ENCODE measurements around the gene NR1D2. TPM values are rescaled to one million over a fixed set of nuclear protein-coding genes. Genes with fewer than 3 reads are reported as not detected.
A peak's percentile ranks its signal among the peaks of the same experiment; 100 is the strongest.
"Not testable (repeated sequence)": the region's sequence is repeated elsewhere in the genome, so short reads cannot be mapped to it uniquely, and the experiment has no call there.

The NR1D2 gene
- polyA plus RNA-seq (ENCODE audit: insufficient read length in 10 of 10): 10 to 100 TPM; 15.6 to 33.4 (median 25.4) TPM
- long read RNA-seq, donor 1, full-length matches to known transcripts: 2 of 2 reads
- long read RNA-seq, donor 1, partial matches to known transcripts: 0 of 2 reads
- long read RNA-seq, donor 1, other reads (novel, unspliced or antisense): 0 of 2 reads
- long read RNA-seq, donor 2, full-length matches to known transcripts: 11 of 11 reads
- long read RNA-seq, donor 2, partial matches to known transcripts: 0 of 11 reads
- long read RNA-seq, donor 2, other reads (novel, unspliced or antisense): 0 of 11 reads
- long read RNA-seq, donor 3: 0 reads
- long read RNA-seq, donor 4, full-length matches to known transcripts: 5 of 5 reads
- long read RNA-seq, donor 4, partial matches to known transcripts: 0 of 5 reads
- long read RNA-seq, donor 4, other reads (novel, unspliced or antisense): 0 of 5 reads
- long read RNA-seq, donor 5, full-length matches to known transcripts: 9 of 9 reads
- long read RNA-seq, donor 5, partial matches to known transcripts: 0 of 9 reads
- long read RNA-seq, donor 5, other reads (novel, unspliced or antisense): 0 of 9 reads
- long read RNA-seq, donor 6, full-length matches to known transcripts: 6 of 6 reads
- long read RNA-seq, donor 6, partial matches to known transcripts: 0 of 6 reads
- long read RNA-seq, donor 6, other reads (novel, unspliced or antisense): 0 of 6 reads
- long read RNA-seq, donor 7: 0 reads
- long read RNA-seq, donor 8: 0 reads
- long read RNA-seq, donor 9: 0 reads

DNA sequence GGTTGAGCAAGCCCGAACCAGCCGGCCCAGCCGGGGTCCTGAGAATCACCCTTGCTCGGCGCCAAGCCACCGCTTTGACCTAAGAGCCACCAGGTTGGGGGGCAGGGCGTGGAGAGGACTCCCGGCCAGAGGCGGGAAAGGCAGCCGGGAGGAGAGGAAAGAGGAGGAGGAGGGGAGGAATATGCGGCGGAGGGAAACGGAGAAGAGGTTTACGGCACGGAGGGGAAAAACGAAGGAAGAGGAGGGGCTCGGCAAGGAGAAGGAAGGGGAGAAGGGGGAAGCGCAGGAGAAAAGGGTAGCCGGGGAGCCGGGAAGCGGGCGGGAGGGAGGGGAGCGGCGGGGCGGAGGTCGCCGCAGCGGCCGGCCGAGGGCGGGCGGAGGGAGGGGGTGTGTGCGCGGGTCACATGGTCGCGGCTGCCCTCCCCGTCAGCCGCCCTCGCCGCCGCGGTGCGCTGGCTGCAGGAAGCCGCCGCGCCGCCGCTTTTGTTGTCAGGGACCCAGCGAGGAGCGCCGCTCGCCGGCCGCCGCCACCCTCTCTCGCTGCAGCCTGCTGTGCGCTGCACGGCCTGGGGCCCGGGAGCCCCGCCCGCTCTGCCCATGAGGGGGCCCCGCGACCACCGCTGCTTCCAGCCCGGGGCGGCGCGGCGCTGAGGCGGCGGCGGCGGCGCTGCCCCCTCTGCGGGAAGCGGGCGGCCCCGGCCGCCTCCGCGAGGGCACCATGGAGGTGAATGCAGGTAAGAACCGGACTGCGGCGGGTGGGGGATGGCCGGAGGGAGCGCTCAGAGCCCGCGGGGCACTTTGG lies at the start of gene NR1D2:
TSS of gene NR1D2 (plus strand) at position 426 of the 802 bp plus-strand sequence. CDS start at position 719, 293 bp downstream.
- peak; percentile 80 to 93 (median 86) for DNase-seq

DNA sequence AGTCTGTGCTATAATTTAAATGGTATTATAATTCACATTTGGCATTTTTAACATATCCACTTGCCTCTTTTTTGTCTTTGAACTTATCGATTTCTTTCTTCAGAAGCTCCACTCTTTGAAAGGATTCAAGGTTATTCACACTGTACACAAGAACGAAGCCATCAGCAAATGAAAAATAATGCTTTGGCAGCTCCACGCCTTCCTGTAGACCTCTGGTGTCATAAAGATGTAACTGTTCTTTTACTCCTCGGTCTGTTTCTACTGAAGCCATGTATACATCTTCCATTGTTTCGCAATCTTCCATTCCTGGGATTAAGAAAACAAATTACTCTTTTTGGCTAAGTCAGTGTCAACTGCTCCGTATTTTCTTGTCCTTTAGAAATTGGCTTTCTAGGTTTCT lies 44.3 kb upstream of the NR1D2 start:
- no peak for DNase-seq

DNA sequence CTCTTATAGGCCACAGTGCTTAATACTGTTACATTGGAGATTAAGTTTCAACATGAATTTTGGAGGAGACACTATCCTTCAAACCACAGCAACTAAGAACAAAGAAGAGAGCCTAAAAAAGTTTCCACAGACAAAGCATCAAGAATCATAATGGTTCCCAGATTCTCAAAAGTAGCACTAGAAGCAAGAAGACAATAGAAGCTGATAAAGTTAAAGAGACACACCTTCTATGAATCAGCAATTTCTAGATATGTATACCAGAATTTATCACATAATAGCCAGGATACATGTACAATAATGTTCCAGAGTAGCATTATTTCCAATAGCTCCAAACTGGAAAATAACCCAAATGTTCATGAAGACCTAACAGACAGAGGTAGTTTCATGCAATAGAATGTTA lies 40.5 kb upstream of the NR1D2 start:
- no peak for DNase-seq

DNA sequence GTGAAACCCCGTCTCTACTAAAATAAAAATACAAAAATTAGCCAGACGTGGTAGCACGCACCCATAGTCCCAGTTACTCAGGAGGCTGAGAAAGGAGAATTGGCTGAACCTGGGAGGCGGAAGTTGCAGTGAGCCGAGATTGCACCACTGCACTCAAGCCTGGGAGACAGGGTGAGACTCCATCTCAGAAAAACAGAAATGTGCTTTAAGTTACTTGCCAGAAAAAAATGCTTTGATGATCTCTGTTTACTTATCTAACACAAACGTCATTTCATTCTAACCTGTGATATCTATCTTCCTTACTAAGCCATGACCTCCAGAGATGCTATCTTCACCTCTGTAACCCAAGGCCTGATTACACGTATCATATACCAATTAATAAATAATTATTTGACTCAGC lies 35.7 kb upstream of the NR1D2 start:
- no peak for DNase-seq

DNA sequence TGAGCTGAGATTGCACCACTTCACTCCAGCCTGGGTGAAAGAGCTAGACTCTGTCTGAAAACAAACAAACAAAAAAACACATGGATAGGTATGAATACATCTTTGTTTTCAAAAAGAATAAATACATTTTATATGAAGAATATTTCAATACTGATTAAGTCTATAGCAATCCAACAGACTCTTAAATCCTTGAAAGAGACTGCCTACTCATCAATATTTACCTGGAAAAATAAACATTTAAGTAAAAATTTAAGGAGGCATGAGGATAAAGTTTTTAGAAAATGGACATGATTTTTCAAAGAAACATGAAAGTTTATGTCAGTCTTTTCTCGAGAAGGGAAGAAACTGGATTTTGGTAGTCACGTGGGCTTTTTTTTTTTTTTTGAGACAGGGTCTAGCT lies 33.7 kb upstream of the NR1D2 start:
- no peak for DNase-seq

DNA sequence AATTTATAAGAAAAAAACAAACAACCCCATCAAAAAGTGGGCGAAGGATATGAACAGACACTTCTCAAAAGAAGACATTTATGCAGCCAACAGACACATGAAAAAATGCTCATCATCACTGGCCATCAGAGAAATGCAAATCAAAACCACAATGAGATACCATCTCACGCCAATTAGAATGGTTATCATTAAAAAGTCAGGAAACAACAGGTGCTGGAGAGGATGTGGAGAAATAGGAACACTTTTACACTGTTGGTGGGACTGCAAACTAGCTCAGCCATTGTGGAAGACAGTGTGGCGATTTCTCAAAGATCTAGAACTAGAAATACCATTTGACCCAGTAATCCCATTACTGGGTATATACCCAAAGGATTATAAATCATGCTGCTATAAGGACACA lies 32.8 kb upstream of the NR1D2 start:
- DNase-seq: not testable (repeated sequence)

DNA sequence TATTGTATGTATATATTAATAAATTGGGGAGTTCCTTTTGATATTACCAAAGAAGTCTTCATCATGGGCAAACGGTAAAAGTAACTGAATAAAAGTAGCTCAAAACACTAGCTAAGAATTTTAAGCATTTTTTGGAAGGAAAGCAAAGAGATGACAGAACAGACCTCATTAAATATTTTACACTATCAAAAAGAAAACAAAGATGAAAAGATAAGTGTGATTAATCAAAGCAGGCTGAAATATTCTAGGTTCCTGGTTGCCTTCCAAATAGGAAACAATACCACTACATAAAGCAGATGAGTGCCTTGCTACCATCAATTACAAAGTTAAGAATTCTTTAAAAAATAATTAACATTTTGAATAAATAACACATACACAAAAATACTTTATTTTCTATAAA lies 31.9 kb upstream of the NR1D2 start:
- DNase-seq: no peak

DNA sequence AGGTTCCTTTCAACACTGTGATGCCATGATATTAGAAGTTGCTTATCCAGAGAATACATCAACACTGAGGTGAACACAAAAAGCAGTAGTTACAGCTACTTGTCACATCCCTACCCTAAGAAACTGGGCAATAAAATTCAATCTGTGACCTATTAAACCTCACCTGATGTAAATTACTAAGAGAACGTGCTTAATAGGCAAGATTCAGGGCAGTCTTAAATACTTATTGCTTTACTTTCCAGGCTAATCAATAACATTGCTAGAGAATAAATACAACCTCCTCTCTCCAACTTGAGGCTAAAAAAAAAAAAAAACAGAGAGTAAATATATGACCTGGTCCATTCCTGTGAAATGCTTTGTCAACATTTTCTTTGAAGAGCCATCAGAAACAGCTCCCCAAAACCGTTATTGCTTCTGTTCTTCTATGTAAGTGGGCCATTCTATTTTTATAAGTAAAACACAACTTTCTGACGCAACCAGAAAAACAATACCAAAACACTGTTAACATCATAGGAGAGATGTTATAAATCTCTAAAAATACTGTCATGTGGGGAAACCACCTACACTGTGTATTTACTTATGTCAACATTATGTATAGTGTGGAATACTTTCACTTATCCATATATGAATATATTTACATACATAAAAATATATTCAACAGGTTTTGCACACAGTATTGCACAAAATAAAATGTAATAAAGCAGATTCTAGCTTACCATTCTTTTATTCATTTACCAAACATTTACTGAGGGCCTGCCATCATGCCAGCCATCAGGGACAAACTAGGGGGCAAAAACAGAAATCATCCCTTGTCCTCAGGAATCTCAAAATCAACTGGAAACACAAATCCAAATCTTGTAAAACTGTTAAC lies 31.0 kb upstream of the NR1D2 start:
- no peak for DNase-seq

DNA sequence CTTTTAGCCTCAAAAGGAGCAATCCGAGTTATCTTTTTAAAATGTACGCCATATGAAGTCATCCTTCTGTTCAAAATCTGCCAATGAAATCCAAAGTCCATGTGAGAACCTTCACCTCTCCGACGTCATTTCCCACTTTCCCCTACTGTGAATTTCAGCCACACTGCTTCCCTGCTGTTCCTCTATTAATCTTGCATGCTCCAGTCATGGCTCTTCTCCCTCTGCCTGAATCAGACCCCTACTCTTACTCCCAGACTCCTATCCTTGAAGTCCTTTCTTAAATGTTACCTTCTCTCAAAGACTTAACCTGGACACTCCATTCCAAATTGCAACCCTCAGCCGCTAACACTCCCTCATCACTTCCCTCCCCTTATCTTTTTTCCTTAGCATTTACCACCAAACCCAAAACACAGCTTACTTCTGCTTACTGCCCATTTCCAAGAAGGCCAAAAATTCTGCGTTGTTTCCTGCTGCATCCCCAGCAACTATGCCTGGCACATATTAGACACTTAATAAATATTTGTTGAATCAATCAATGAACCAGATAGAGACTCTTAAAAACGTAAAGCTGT lies 29.5 kb upstream of the NR1D2 start:
- peak in 2 of 3 donors; percentile 5 to 34 for DNase-seq

DNA sequence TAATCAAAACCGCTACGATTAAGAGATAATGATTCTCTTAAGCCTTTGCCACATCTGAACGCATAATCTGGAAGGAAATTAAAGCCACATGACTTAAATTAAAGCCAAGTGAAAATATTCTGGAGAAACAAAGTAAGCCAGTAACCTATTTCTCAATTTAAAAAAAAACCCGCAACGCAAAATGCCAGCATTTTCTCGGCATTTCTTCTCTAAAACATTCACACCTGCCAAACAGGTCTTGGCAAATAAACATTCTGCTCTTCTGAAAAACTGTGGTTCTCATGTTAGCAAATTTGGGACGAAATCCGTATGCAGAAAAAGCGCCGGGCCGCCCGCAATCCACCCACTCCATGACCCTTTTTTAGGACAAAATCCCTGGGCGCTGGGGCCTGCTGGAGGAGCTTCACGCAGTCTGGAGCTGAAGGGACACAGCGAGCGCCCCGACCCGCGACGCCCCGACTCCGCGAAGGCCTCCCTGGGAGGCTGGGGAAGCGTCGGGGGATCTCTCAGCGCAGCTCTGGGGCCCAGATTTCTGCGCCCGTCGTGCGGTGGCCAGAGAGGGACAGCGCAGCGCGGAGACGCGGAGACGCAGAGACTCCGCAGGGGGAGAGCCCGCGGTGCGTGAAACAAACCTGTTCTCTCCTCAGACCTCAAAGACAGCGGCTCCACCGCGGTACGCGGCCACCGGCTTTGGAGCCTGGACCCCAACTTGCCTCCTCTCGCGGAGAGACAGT lies 28.8 kb upstream of the NR1D2 start:
- no peak for DNase-seq

DNA sequence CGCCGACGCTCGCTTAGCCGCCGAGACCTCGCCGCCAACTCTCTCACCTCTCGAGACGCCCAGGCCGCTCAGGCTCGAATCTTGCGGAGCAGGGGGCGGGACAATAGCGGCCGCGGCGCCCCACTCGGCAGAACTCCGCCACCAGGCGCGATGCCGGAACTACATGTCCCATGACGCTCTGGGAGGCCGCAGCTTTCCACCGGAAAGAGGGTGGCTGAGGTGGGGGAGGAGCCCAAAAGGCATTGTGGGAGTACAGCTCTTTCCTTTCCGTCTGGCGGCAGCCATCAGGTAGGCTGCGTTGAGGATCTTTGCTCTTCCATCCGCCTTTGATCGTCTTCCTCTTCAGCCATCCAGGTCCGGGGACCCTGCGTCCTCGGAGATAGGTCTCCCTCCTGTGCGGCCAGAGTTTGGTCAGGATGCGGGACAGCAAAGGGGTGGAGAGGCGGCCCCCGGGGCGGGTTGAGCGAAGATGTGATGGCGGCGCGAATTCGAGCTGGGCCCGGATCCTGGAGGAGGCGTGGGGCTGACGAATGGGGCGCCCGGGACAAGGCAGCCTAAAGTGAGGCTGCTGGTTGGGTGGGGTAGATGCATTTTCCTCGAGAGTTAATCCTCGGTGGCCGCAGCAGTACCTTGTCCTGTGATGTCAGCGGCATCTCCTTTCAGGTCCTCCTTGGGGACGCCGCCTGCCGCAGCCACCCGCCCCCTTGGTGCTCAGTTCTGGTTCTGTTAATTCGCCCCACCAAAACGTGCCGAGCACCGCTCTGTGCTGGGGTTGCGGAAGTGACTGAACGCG lies 28.0 kb upstream of the NR1D2 start, which contains the start of the genes NKIRAS1 and RPL15:
TSS of gene NKIRAS1 (minus strand) at position 105 of the 793 bp plus-strand sequence. CDS start 6,086 bp downstream, outside the sequence.
TSS of gene RPL15 (plus strand) at position 247 of the 793 bp plus-strand sequence. CDS start 728 bp downstream, outside the sequence.
- DNase-seq: peak; percentile 98 to 99 (median 98)

DNA sequence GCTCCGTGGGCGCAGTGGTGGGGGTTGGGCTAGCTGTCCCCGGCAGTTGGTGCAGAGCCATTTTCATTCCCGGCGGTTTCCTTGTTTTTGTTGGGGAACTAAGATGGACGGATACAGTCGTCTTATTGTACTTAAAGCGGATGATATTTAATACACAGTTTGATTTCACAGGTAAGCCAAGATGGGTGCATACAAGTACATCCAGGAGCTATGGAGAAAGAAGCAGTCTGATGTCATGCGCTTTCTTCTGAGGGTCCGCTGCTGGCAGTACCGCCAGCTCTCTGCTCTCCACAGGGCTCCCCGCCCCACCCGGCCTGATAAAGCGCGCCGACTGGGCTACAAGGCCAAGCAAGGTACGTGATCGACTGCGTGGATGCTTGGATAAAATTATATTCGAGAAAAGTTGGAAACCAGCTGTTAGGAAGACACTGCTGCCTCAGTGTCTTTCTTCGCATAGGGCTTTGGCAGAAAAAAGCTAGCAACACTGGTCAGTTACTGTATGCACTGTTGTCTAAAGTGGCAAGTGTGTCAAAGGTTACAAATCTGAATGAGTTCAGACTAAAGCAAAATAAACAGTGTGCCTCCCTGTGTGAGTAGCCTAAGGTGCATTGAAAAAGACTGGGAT lies 27.3 kb upstream of the NR1D2 start:
- peak in 2 of 3 donors; percentile 29 to 75 for DNase-seq

DNA sequence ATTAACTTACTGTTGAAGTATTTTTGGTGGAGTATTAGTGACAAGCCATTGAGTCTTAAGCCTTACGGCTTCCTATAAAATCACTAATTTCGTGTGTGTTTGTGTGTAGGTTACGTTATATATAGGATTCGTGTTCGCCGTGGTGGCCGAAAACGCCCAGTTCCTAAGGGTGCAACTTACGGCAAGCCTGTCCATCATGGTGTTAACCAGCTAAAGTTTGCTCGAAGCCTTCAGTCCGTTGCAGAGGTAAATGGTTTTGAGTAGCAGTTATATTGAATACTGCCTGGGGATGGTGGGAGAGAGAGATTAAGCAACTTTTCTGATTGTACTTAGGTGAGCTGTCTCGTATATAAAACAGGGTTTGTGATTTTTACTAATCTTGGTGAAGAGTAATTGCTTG lies 26.8 kb upstream of the NR1D2 start:
- DNase-seq: not testable (repeated sequence)

DNA sequence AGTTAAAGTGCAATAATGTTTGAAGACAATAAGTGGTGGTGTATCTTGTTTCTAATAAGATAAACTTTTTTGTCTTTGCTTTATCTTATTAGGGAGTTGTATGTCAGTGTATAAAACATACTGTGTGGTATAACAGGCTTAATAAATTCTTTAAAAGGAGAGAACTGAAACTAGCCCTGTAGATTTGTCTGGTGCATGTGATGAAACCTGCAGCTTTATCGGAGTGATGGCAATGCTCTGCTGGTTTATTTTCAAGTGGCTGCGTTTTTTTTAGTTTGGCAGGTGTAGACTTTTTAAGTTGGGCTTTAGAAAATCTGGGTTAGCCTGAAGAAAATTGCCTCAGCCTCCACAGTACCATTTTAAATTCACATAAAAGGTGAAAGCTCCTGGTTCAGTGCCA lies 25.5 kb upstream of the NR1D2 start:
- DNase-seq: no peak

DNA sequence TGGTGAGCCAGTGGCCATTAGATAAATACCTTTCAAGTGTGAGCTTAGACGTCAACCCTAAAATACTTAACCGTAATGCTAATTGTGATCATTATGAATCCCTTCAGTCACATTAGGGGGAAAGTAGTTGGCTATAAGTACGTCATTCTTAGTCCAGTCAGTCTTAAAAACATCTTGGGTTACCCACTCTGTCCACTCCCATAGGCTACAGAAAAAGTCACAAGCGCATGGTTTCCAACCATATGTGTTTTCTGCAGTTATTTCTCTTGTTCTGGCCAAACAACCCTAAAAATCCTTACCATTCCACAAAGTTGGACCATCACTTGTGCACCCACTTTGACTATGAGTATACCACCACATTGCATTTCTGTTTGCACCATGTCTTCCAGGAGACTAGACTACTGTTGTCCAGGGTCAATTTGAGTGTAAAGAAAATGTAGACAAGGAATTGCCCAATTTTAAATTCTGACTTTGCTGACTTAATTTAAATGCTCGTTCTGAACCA lies 24.9 kb upstream of the NR1D2 start:
- DNase-seq: no peak

DNA sequence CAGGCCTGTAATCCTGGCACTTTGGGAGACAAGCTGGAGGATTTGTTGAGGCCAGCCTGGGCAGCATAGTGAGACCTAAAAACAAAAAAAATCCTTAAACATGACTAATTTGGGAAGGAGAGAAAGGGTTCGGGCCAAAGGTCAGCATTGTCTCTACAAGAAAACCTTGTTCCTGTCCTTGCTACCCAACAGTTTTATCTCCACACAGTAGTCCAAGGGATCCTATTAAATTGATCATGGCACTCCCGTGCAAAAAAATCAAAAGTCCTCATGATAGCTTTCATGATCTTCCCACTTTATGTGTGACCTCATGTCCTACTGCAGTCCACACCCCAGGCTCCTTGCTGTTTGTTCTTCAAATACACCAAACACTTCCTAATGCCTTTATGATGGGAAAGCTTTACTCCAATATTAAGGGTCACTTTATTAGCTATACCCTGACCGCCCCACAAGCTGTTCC lies 24.0 kb upstream of the NR1D2 start:
- no peak for DNase-seq

DNA sequence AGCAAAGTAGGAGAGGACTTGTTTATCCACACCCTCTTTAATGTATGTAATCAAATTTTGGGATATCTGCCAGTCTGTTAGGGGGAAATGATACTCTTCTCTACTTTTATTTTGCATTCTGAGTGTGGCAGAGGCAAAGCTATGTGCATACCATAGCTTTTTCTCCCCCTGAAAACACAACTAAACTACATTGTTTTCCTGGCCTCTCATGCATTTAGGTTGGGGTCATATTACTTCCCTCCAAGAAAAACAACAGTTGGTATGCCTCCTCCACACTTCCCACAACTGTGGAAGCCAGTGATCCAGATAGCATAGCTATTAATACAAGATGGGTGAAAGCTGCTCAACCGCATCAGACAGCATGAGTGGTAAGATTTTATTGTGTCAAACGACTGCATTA lies 21.3 kb upstream of the NR1D2 start:
- no peak for DNase-seq

DNA sequence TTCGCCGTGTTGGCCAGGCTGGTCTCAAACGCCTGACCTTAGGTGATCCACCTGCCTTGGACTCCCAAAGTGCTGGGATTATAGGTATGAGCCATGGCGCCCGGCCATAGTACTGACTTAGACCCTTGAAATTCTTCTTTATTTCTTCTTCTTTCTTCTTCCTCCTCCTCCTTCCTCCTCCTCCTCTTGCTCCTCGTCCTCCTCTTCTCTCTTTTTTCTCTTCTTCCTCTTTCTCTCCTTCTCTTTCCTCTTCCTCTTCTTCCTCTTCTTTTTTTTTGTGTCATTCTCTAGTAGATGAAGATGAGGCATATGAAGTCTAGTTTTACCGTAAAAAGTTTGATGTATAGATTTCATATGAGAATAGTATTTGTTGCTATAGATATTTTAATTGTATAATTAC lies 18.8 kb upstream of the NR1D2 start:
- DNase-seq: no peak
